Sigmoid colon (tissue), 4 donors: ENCODE data around the gene TMEM263.

ENCODE experiments used
- POLR2A ChIP-seq, 2 donors: fragments of 450-650 bp; IDR thresholded peaks; one replicate each; pipeline ENCODE4 v1.6.1; 2016; ENCODE audit warnings: antibody characterized with exemption in 2 of 2, mild to moderate bottlenecking in 2 of 2, moderate library complexity in 2 of 2
- POLR2AphosphoS5 ChIP-seq, 4 donors: sonication (generic); formaldehyde crosslinking; IDR thresholded peaks; one replicate each; pipeline ENCODE4 v1.6.1; 2017; ENCODE audit warnings: antibody characterized with exemption in 4 of 4
- TF ChIP-seq, protein P1 (sequence below), 4 experiments: fragments of 450-650 bp in 3 of 4; fragments of 200-600 bp in 1 of 4; IDR thresholded peaks; one replicate each; pipeline ENCODE4 v1.5.1; 2016 to 2019; ENCODE audit warnings: antibody characterized with exemption in 4 of 4, mild to moderate bottlenecking in 3 of 4, moderate library complexity in 2 of 4

DNA sequence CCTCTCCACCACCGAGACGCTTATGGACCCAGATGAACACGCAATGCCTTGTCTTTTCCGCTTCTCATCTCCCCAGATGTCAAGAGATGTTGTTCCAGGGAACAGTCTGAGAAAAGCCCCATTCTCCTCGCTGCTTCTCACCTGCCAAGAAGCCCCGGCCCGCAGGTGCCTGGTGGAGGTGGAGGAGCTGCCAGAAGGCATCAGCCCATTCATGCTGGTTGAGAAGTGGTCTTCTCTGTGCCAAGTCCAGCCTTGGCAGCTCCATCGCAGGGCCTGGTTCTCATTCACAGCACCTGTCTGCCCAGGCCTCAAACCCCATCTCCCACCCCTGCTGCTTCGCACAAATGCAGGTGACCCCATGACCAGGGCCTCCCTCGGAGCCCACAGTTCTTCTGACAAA lies 42.3 kb upstream of the TMEM263 start:
- TF ChIP-seq, protein P1, sequence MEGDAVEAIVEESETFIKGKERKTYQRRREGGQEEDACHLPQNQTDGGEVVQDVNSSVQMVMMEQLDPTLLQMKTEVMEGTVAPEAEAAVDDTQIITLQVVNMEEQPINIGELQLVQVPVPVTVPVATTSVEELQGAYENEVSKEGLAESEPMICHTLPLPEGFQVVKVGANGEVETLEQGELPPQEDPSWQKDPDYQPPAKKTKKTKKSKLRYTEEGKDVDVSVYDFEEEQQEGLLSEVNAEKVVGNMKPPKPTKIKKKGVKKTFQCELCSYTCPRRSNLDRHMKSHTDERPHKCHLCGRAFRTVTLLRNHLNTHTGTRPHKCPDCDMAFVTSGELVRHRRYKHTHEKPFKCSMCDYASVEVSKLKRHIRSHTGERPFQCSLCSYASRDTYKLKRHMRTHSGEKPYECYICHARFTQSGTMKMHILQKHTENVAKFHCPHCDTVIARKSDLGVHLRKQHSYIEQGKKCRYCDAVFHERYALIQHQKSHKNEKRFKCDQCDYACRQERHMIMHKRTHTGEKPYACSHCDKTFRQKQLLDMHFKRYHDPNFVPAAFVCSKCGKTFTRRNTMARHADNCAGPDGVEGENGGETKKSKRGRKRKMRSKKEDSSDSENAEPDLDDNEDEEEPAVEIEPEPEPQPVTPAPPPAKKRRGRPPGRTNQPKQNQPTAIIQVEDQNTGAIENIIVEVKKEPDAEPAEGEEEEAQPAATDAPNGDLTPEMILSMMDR (IDR thresholded peaks at IDR 0.05): no peak
- no peak for TF ChIP-seq POLR2AphosphoS5 (IDR thresholded peaks at IDR 0.05)
- no peak for TF ChIP-seq POLR2A (IDR thresholded peaks at IDR 0.05)
